Gastrocnemius medialis (tissue), 4 donors: ENCODE measurements around the gene ADCY2.

Experiments used
- CTCF ChIP-seq, 5 experiments: fragments of 450-650 bp in 3 of 5; fragments of 200-600 bp in 2 of 5; sonication (generic) in 2 of 5; IDR thresholded peaks in 4 of 5; conservative IDR thresholded peaks in 1 of 5; 1 replicate in 4 of 5; 2 replicates in 1 of 5; pipeline ENCODE4 v1.5.1; 2016 to 2019; ENCODE audit warnings: antibody characterized with exemption in 5 of 5, mild to moderate bottlenecking in 3 of 5, moderate library complexity in 3 of 5
- POLR2A ChIP-seq, 2 donors: fragments of 450-650 bp; IDR thresholded peaks; one replicate each; pipeline ENCODE4 v1.6.1; 2017; ENCODE audit warnings: antibody characterized with exemption in 2 of 2, mild to moderate bottlenecking in 2 of 2, moderate library complexity in 2 of 2

GRCh38 chr5:7663808-7664207 is 267.9 kb downstream of the ADCY2 start:
- TF ChIP-seq CTCF (IDR thresholded peaks at IDR 0.05 in 4 of 5, conservative IDR thresholded peaks at IDR 0.05 in 1 of 5) (no peak), POLR2A (IDR thresholded peaks at IDR 0.05) (no peak)
